Type B pancreatic cell (in vitro differentiated cells): ENCODE results near the gene KRT9. TPM values are rescaled to one million over a fixed set of nuclear protein-coding genes. Genes with fewer than 3 reads are reported as not detected.

Experiments
- DNase-seq: peaks from one replicate; pipeline ENCODE4 v3.0.0; 2021; ENCODE audit warnings: mixed read lengths; ENCODE audit not compliant: unreplicated experiment; ENCODE audit errors: extremely low spot score
- H3K27ac Mint-ChIP-seq: 2 replicates; pipeline ENCODE4 v1.8.0; 2021; ENCODE audit warnings: mild to moderate bottlenecking, mixed read lengths
- H3K27me3 Mint-ChIP-seq: 2 replicates; pipeline ENCODE4 v1.8.0; 2021; ENCODE audit warnings: mixed read lengths
- H3K36me3 Mint-ChIP-seq: 2 replicates; pipeline ENCODE4 v1.8.0; 2021; ENCODE audit warnings: mixed read lengths
- H3K4me1 Mint-ChIP-seq: one replicate; pipeline ENCODE4 v1.8.0; 2021; ENCODE audit warnings: mixed read lengths; ENCODE audit not compliant: unreplicated experiment
- H3K4me3 Mint-ChIP-seq: 2 replicates; pipeline ENCODE4 v1.8.0; 2021; ENCODE audit warnings: mild to moderate bottlenecking, mixed read lengths
- H3K9me3 Mint-ChIP-seq: 2 replicates; pipeline ENCODE4 v1.8.0; 2021; ENCODE audit warnings: mixed read lengths
- CTCF ChIP-seq: fragments of 200-600 bp; sonication (generic); conservative IDR thresholded peaks from 2 replicates; pipeline ENCODE4 v1.5.0; 2021; ENCODE audit warnings: antibody characterized with exemption, mild to moderate bottlenecking
- total RNA-seq: library from RNA; stranded (reverse); gene quantifications from 2 replicates; pipeline ENCODE4 v1.2.1, GENCODE V29; 2021; ENCODE audit warnings: low replicate concordance

The KRT9 gene
- total RNA-seq, 1 donor from 2014 or later: 0.85 TPM

GRCh38 chr17:41555105-41555887 lies 16.6 kb downstream of the KRT9 start:
- TF ChIP-seq CTCF: no peak
- Mint-ChIP-seq H3K36me3 (no peaks in the 10 kb centered on the region), H3K27ac (no peak overlapping the region), H3K27me3 (peaks cover 2% of the 10 kb centered on the region), H3K4me1 (peaks cover 8% of the 10 kb centered on the region), H3K4me3 (no peak overlapping the region), H3K9me3 (no peaks in the 10 kb centered on the region)
- DNase-seq: no peak

DNA sequence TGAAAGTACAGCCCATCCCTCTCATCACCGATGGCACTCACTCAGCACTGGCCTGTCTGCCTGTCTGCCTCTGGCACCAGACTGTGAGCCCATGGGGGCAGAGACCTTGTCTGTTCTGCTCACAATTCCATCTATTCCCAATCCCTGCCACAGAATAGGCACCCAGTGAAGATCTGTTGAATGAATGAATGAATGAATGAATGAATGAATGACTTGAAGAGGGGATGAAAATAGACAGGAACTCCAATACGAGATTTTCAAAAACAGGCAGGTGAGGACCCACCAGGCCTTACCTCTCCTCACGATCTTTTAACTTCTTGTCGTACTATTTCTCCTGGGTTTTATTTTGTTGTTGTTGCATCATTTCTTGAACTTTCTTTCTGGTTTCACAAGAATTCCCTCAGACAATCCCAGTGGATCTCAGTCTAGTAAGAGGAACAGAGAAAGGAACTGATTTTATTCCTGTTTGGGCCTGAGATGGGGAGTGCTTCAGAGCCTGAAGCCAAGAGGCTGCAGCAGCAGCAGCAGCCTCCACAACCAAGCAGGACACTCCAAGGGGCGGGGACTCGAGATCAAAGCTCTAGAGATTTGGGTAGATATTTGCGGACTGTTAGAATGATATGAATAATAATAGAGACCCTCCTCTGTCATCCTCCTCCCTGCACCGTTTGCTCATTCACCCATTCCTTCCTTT lies 17.7 kb downstream of the KRT9 start:
- no peak for DNase-seq
- Mint-ChIP-seq H3K9me3 (no peaks in the 10 kb centered on the region), H3K36me3 (no peaks in the 10 kb centered on the region), H3K4me1 (peaks cover 18% of the 10 kb centered on the region), H3K4me3 (no peak overlapping the region), H3K27ac (peak overlapping the region; percentile 74), H3K27me3 (peaks cover 2% of the 10 kb centered on the region)
- no peak for TF ChIP-seq CTCF

GRCh38 chr17:41553176-41553575 lies 18.7 kb downstream of the KRT9 start:
- Mint-ChIP-seq H3K27me3 (peaks cover 2% of the 10 kb centered on the region), H3K9me3 (no peaks in the 10 kb centered on the region), H3K4me1 (peaks cover 25% of the 10 kb centered on the region), H3K27ac (peak overlapping the region; percentile 54), H3K4me3 (no peak overlapping the region), H3K36me3 (no peaks in the 10 kb centered on the region)
- no peak for TF ChIP-seq CTCF
- DNase-seq: no peak

DNA sequence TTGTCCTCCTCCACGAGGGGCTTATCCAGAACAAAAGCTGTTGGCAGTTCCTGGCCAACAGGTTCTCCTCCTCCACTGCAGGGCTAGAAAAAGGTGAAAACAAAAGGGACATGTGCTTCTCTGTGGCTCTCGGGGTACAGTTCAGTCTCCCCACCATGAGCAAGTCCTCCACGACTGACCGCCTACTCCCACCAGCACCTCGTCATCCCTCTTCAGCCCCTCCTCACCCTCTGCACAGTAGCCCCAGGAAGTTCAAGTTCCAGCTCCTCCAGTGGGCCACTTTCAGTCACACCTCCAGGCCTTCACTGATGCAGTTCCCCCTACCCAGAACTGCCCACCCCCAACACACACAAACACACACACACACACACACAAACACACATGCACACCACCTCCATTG lies 19.4 kb downstream of the KRT9 start:
- peak overlapping the region; percentile 16 for H3K4me3 Mint-ChIP-seq
- no peak for DNase-seq
- H3K9me3 Mint-ChIP-seq: no peaks in the 10 kb centered on the region
- H3K27ac Mint-ChIP-seq: peak overlapping the region; percentile 54
- H3K27me3 Mint-ChIP-seq: peaks cover 2% of the 10 kb centered on the region
- no peak for TF ChIP-seq CTCF
- H3K36me3 Mint-ChIP-seq: no peaks in the 10 kb centered on the region
- peaks cover 30% of the 10 kb centered on the region for H3K4me1 Mint-ChIP-seq

DNA sequence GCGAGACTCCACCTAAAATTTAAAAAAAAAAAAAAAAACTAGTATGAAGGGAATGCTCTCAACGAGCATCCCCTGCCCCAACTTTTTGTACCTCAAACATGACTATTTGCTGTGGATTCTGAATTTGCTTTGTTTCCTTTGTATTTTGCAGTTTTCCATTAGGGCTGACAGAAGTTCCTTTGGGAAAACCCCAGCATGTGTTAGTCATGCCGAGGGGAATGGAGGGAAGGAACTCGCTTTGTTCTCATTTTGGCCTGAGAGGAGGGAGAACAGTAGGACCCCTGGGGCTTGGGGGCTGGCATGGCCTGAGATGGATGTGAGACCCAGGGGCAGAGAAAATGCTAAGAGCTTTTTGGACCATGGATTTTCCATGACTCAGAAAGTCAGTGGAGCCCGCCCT lies 20.5 kb downstream of the KRT9 start:
- no peak for TF ChIP-seq CTCF
- Mint-ChIP-seq H3K9me3 (peaks cover 5% of the 10 kb centered on the region), H3K27me3 (peaks cover under 1% of the 10 kb centered on the region), H3K36me3 (no peaks in the 10 kb centered on the region), H3K27ac (peak overlapping the region; percentile 36), H3K4me3 (no peak overlapping the region), H3K4me1 (peaks cover 36% of the 10 kb centered on the region)
- DNase-seq: no peak
